Loucy (cell line): ENCODE data around the gene TMEM11.

Source experiments
- H2AFZ ChIP-seq: fragments of 200-600 bp; sonication (generic); 2 replicates; pipeline ENCODE4 v1.6.0; 2016; ENCODE audit warnings: antibody characterized with exemption, mild to moderate bottlenecking, low read length, moderate library complexity
- H3F3A ChIP-seq: fragments of 200-600 bp; 2 replicates; pipeline ENCODE4 v1.6.0; 2016; ENCODE audit warnings: antibody characterized with exemption, low read depth, mild to moderate bottlenecking
- H3K27me3 ChIP-seq: fragments of 200-600 bp; sonication (generic); 2 replicates; pipeline ENCODE4 v1.6.1; 2014; ENCODE audit warnings: low read length, mild to moderate bottlenecking; ENCODE audit not compliant: insufficient read depth, poor library complexity, severe bottlenecking
- H3K36me3 ChIP-seq: fragments of 200-600 bp; sonication (generic); 2 replicates; pipeline ENCODE4 v1.6.1; 2016; ENCODE audit warnings: low read length; ENCODE audit not compliant: insufficient read depth
- H3K4me1 ChIP-seq: fragments of 200-600 bp; sonication (generic); 2 replicates; pipeline ENCODE4 v1.5.1; 2014; ENCODE audit warnings: low read length, mild to moderate bottlenecking; ENCODE audit not compliant: insufficient read depth, poor library complexity, severe bottlenecking
- H3K4me2 ChIP-seq: fragments of 200-600 bp; sonication (generic); 2 replicates; pipeline ENCODE4 v1.6.0; 2014; ENCODE audit warnings: antibody characterized with exemption, low read length, low read depth, mild to moderate bottlenecking; ENCODE audit not compliant: poor library complexity, severe bottlenecking
- H3K4me3 ChIP-seq: fragments of 200-600 bp; sonication (generic); 2 replicates; pipeline ENCODE4 v1.5.1; 2014; ENCODE audit warnings: low read length, mild to moderate bottlenecking, mixed read lengths; ENCODE audit not compliant: poor library complexity, severe bottlenecking
- H3K79me2 ChIP-seq: fragments of 200-600 bp; sonication (generic); 2 replicates; pipeline ENCODE4 v1.6.1; 2014; ENCODE audit warnings: low read length; ENCODE audit not compliant: insufficient read depth
- H3K9ac ChIP-seq: fragments of 200-600 bp; sonication (generic); 2 replicates; pipeline ENCODE4 v1.6.0; 2014; ENCODE audit warnings: mild to moderate bottlenecking, low read depth, low read length, moderate library complexity; ENCODE audit not compliant: poor library complexity, severe bottlenecking
- H3K9me2 ChIP-seq: fragments of 200-600 bp; sonication (generic); replicated peaks from 2 replicates; pipeline ENCODE4 v1.6.1; 2016; ENCODE audit warnings: low read depth, low read length, mixed read lengths
- H3K9me3 ChIP-seq: fragments of 200-600 bp; sonication (generic); 2 replicates; pipeline ENCODE4 v1.6.1; 2014; ENCODE audit warnings: mild to moderate bottlenecking, antibody characterized with exemption, low read length, low read depth; ENCODE audit not compliant: insufficient read depth
- H4K20me1 ChIP-seq: fragments of 200-600 bp; sonication (generic); 2 replicates; pipeline ENCODE4 v1.6.0; 2014; ENCODE audit warnings: antibody characterized with exemption, low read length, mild to moderate bottlenecking; ENCODE audit not compliant: insufficient read depth, poor library complexity, severe bottlenecking
- EZH2phosphoT487 ChIP-seq: fragments of 200-600 bp; IDR thresholded peaks from 2 replicates; pipeline ENCODE4 v1.6.1; 2018; ENCODE audit warnings: antibody characterized with exemption, mild to moderate bottlenecking, moderate library complexity, borderline replicate concordance
- TF ChIP-seq, protein P1 (sequence below): fragments of 200-600 bp; sonication (generic); conservative IDR thresholded peaks from 2 replicates; pipeline ENCODE4 v1.5.1; 2014; ENCODE audit warnings: mild to moderate bottlenecking, antibody characterized with exemption, low read length

Gene TMEM11

DNA sequence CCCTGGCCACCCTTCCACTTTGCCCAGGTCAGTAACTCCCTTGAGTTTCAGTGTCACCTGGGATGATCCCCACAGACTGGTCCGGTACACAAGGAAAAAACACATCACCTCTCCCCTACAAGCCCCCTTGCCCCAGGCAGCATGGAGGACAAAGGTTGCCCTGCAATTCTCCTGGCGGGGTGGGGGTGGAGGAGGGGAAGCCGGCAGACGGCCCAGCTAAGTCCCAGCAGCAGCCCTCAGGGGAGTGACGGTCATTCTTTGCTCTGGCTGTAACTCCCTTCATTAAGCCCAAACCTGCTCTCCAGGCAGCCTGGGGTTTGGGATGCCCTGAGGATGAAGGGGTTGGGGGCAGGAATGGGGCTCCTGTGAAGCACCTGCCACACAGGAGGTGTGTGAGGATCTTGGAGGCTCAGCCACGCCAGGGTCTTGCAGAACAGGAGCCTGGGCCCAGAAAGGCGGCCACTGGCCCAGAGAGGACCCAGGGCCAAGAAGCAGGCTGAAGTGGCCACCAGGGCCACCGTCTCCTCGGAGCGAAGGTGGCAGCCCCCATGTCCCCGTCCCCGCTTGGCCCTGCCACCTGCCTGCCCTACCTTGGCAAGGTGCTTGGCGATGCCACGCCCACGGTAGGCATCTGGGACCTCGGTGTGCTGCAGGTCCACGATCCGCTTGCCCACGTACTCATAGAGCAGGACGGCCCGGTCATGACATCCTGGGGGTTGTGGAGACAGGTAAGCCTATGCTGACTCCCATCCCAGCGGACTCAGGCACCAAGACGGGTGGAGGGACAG is 29.7 kb upstream of the TMEM11 start:
- TF ChIP-seq, protein P1, sequence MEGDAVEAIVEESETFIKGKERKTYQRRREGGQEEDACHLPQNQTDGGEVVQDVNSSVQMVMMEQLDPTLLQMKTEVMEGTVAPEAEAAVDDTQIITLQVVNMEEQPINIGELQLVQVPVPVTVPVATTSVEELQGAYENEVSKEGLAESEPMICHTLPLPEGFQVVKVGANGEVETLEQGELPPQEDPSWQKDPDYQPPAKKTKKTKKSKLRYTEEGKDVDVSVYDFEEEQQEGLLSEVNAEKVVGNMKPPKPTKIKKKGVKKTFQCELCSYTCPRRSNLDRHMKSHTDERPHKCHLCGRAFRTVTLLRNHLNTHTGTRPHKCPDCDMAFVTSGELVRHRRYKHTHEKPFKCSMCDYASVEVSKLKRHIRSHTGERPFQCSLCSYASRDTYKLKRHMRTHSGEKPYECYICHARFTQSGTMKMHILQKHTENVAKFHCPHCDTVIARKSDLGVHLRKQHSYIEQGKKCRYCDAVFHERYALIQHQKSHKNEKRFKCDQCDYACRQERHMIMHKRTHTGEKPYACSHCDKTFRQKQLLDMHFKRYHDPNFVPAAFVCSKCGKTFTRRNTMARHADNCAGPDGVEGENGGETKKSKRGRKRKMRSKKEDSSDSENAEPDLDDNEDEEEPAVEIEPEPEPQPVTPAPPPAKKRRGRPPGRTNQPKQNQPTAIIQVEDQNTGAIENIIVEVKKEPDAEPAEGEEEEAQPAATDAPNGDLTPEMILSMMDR: no peak
- no peak for TF ChIP-seq EZH2phosphoT487
- Histone ChIP-seq H3K4me1 (no peaks in the 10 kb centered on the region), H3K9me2 (no peaks in the 10 kb centered on the region), H3K4me3 (no peak overlapping the region), H2AFZ (no peak overlapping the region), H3K79me2 (no peaks in the 10 kb centered on the region), H3K9me3 (no peaks in the 10 kb centered on the region), H3K9ac (no peak overlapping the region), H3K36me3 (no peaks in the 10 kb centered on the region), H3K4me2 (no peak overlapping the region), H4K20me1 (no peaks in the 10 kb centered on the region), H3F3A (no peaks in the 10 kb centered on the region), H3K27me3 (no peaks in the 10 kb centered on the region)

DNA sequence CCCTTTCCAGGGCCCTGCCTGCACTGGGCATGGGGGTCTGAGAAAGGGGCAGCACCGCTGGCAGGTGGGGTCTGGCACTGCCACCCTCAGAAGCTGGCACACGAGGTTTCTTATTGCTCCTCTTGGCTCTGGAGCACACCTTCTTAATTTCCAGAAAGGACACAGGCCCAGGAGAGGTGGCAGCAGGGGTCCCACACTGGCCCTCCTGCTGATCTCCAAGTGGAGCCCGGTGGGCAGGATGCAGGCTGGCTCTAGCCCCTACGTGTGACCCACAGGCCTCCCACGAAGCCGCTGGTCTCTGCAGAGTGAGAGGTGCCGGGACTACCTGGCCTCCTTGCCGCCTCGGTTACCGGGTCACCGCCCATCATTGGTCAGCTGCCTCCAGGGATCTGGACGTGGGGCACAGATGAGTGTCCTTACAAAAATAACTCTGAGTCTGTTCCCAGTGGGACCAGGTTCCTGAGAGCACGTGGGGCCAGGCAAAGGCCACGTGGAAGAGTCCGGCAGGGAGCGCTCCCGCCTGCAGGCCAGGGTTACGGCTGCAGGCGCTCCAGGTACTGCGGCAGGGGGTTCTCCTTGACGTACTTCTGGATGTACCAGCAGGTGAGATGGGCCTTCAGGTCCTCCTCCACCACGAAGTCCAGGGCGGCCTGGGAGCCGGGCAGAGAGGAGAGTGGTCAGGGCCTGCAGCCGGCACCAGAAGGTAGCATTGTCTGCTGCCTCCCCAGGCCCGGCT is 29.0 kb upstream of the TMEM11 start:
- Histone ChIP-seq H3K9me3 (no peaks in the 10 kb centered on the region), H2AFZ (no peak overlapping the region), H3K9me2 (no peaks in the 10 kb centered on the region), H3K79me2 (no peaks in the 10 kb centered on the region), H4K20me1 (no peaks in the 10 kb centered on the region), H3K4me1 (no peaks in the 10 kb centered on the region), H3F3A (no peaks in the 10 kb centered on the region), H3K27me3 (no peaks in the 10 kb centered on the region), H3K4me3 (no peak overlapping the region), H3K9ac (no peak overlapping the region), H3K36me3 (no peaks in the 10 kb centered on the region), H3K4me2 (no peak overlapping the region)
- TF ChIP-seq, protein P1: no peak
- no peak for TF ChIP-seq EZH2phosphoT487

DNA sequence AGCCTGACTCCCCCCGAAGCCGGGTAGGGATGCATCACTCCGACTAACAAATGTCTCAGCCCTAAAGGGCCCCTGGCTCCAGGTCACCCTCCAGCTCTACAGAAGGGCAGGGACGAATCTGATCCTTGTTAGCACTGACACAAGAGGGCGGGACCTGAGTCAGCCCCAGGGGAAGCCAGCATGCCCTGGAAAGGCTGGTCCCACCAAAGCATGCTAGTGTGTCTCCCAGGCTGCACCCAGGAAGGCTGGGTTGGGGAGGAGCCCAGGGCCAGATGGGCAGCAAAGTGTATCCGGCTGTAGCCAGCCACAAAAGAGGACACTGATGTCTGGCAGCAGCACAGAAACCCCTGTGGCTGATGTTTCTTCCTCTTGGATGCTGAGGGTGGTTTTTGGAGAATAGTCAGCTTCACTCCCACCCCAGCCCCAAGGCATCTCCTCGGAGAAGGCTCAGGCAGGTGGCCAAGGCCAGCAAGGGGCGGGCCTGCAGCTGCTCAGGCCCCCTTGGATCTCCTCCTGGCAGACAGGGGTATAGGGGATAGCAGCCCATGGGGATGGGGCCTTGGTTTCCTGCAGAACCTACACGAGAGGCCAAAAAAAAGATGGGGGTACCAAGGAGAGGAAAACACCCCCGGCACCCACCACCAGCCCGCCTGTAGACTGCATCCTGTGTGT is 28.2 kb upstream of the TMEM11 start:
- H3K4me2 ChIP-seq: no peak overlapping the region
- no peak overlapping the region for H2AFZ ChIP-seq
- H3F3A ChIP-seq: no peaks in the 10 kb centered on the region
- H3K36me3 ChIP-seq: no peaks in the 10 kb centered on the region
- H3K4me3 ChIP-seq: no peak overlapping the region
- TF ChIP-seq EZH2phosphoT487: no peak
- TF ChIP-seq, protein P1: no peak
- no peaks in the 10 kb centered on the region for H3K27me3 ChIP-seq
- H3K79me2 ChIP-seq: no peaks in the 10 kb centered on the region
- H3K9ac ChIP-seq: no peak overlapping the region
- no peaks in the 10 kb centered on the region for H3K9me2 ChIP-seq
- no peaks in the 10 kb centered on the region for H3K9me3 ChIP-seq
- H4K20me1 ChIP-seq: no peaks in the 10 kb centered on the region
- H3K4me1 ChIP-seq: no peaks in the 10 kb centered on the region
